H9 (cell line): Measurements from ENCODE around the gene HOXA4. TPM values are rescaled to one million over a fixed set of nuclear protein-coding genes. Genes with fewer than 3 reads are reported as not detected.

Experiments used
- DNase-seq: peaks from one replicate; pipeline ENCODE4 v3.0.0-alpha.2; 2017
- H2AFZ ChIP-seq: one replicate; pipeline ENCODE4 v1.6.1; 2013; ENCODE audit warnings: mild to moderate bottlenecking, low read length, control low read depth, moderate library complexity
- H2AK5ac ChIP-seq: 2 replicates; pipeline ENCODE4 v1.6.1; 2013; ENCODE audit warnings: low read length, control low read depth, mixed read lengths; ENCODE audit not compliant: insufficient read length
- H2BK120ac ChIP-seq: one replicate; pipeline ENCODE4 v1.6.1; 2013; ENCODE audit warnings: low read depth, mild to moderate bottlenecking, low read length, control low read depth, inconsistent platforms; ENCODE audit not compliant: poor library complexity, severe bottlenecking
- H2BK12ac ChIP-seq: 2 replicates; pipeline ENCODE4 v1.6.1; 2013; ENCODE audit warnings: low read length, control low read depth, mixed read lengths, low read depth; ENCODE audit not compliant: insufficient read length
- H2BK15ac ChIP-seq: 2 replicates; pipeline ENCODE4 v1.6.1; 2013; ENCODE audit warnings: low read depth, low read length, control low read depth
- H2BK20ac ChIP-seq: one replicate; pipeline ENCODE4 v1.6.1; 2013; ENCODE audit warnings: low read depth, mild to moderate bottlenecking, low read length, control low read depth, inconsistent platforms; ENCODE audit not compliant: poor library complexity, severe bottlenecking
- H2BK5ac ChIP-seq: 2 replicates; pipeline ENCODE4 v1.6.1; 2013; ENCODE audit warnings: low read length, control low read depth, mixed read lengths; ENCODE audit not compliant: insufficient read length
- H3K14ac ChIP-seq: 2 replicates; pipeline ENCODE4 v1.6.1; 2013; ENCODE audit warnings: low read length, control low read depth; ENCODE audit not compliant: insufficient read depth
- H3K18ac ChIP-seq: 2 replicates; pipeline ENCODE4 v1.6.1; 2013; ENCODE audit warnings: low read depth, mild to moderate bottlenecking, mixed read lengths, low read length, control low read depth; ENCODE audit not compliant: insufficient read length
- H3K23ac ChIP-seq: 2 replicates; pipeline ENCODE4 v1.6.1; 2013; ENCODE audit warnings: low read length, control low read depth, mixed read lengths, low read depth; ENCODE audit not compliant: insufficient read length
- H3K23me2 ChIP-seq: 2 replicates; pipeline ENCODE4 v1.6.1; 2013; ENCODE audit warnings: low read depth, mild to moderate bottlenecking, mixed read lengths, low read length, control low read depth; ENCODE audit not compliant: insufficient read length, poor library complexity, severe bottlenecking
- H3K27ac ChIP-seq: 2 replicates; pipeline ENCODE4 v1.5.1; 2013; ENCODE audit warnings: low read length, control low read depth, mixed read lengths, low read depth; ENCODE audit not compliant: insufficient read length
- H3K27me3 ChIP-seq: 2 replicates; pipeline ENCODE4 v1.6.1; 2013; ENCODE audit warnings: low read length, control low read depth, inconsistent platforms; ENCODE audit not compliant: insufficient read depth
- H3K4ac ChIP-seq: 2 replicates; pipeline ENCODE4 v1.6.1; 2013; ENCODE audit warnings: low read depth, mild to moderate bottlenecking, control low read depth, inconsistent platforms, low read length, moderate library complexity
- H3K4me1 ChIP-seq: 2 replicates; pipeline ENCODE4 v1.6.1; 2013; ENCODE audit warnings: low read length, control low read depth, inconsistent platforms; ENCODE audit not compliant: insufficient read depth
- H3K4me2 ChIP-seq: 2 replicates; pipeline ENCODE4 v1.6.1; 2013; ENCODE audit warnings: low read length, control low read depth, mixed read lengths; ENCODE audit not compliant: insufficient read length, insufficient read depth
- H3K56ac ChIP-seq: 2 replicates; pipeline ENCODE4 v1.6.1; 2013; ENCODE audit warnings: low read depth, mild to moderate bottlenecking, mixed read lengths, low read length, control low read depth; ENCODE audit not compliant: insufficient read length
- H3K79me1 ChIP-seq: 2 replicates; pipeline ENCODE4 v1.6.1; 2013; ENCODE audit warnings: low read depth, mild to moderate bottlenecking, moderate library complexity, low read length, control low read depth, inconsistent platforms; ENCODE audit not compliant: insufficient read depth, poor library complexity, severe bottlenecking
- H3K79me2 ChIP-seq: 2 replicates; pipeline ENCODE4 v1.6.1; 2013; ENCODE audit warnings: low read length, control low read depth, inconsistent platforms; ENCODE audit not compliant: insufficient read depth
- H3K9ac ChIP-seq: 2 replicates; pipeline ENCODE4 v1.6.1; 2013; ENCODE audit warnings: low read length, control low read depth, mixed read lengths; ENCODE audit not compliant: insufficient read length; ENCODE audit errors: extremely low read depth
- H3K9me3 ChIP-seq: one replicate; pipeline ENCODE4 v1.6.1; 2013; ENCODE audit warnings: low read depth, low read length, inconsistent platforms; ENCODE audit not compliant: control insufficient read depth
- H3T11ph ChIP-seq: one replicate; pipeline ENCODE4 v1.6.1; 2013; ENCODE audit warnings: mild to moderate bottlenecking, low read length, control low read depth, inconsistent platforms
- H4K20me1 ChIP-seq: one replicate; pipeline ENCODE4 v1.6.1; 2013; ENCODE audit not compliant: control insufficient read depth, insufficient read length, insufficient read depth
- H4K5ac ChIP-seq: 2 replicates; pipeline ENCODE4 v1.6.1; 2013; ENCODE audit warnings: low read depth, mild to moderate bottlenecking, mixed read lengths, low read length, control low read depth; ENCODE audit not compliant: insufficient read length
- H4K8ac ChIP-seq: replicated peaks from 2 replicates; pipeline ENCODE4 v1.6.1; 2013; ENCODE audit warnings: low read length, control low read depth, mixed read lengths, low read depth; ENCODE audit not compliant: insufficient read length
- H4K91ac ChIP-seq: 2 replicates; pipeline ENCODE4 v1.6.1; 2013; ENCODE audit warnings: low read depth, mild to moderate bottlenecking, moderate library complexity, mixed read lengths, low read length, control low read depth; ENCODE audit not compliant: insufficient read length
- H3K27ac Mint-ChIP-seq, 3 experiments: 2 replicates in 2 of 3; 3 replicates in 1 of 3; pipeline ENCODE4 v1.8.0; 2020 to 2021; ENCODE audit warnings: mixed read lengths in 3 of 3, mild to moderate bottlenecking in 1 of 3, moderate library complexity in 1 of 3
- H3K27me3 Mint-ChIP-seq: 2 replicates; pipeline ENCODE4 v1.8.0; 2021; ENCODE audit warnings: low read depth, mild to moderate bottlenecking, moderate library complexity, mixed read lengths
- H3K36me3 Mint-ChIP-seq, 3 experiments: 2 replicates in 2 of 3; 3 replicates in 1 of 3; pipeline ENCODE4 v1.8.0; 2020 to 2021; ENCODE audit warnings: low read depth in 3 of 3, mixed read lengths in 3 of 3; ENCODE audit not compliant: insufficient read depth in 1 of 3
- H3K4me1 Mint-ChIP-seq, 2 experiments: 2 replicates each; pipeline ENCODE4 v1.8.0; 2020; ENCODE audit warnings: mixed read lengths in 2 of 2
- H3K4me3 Mint-ChIP-seq, 2 experiments: 2 replicates in 1 of 2; 3 replicates in 1 of 2; pipeline ENCODE4 v1.8.0; 2020 to 2021; ENCODE audit warnings: mild to moderate bottlenecking in 2 of 2, mixed read lengths in 2 of 2, moderate library complexity in 1 of 2
- H3K9me3 Mint-ChIP-seq, 2 experiments: 2 replicates in 1 of 2; 3 replicates in 1 of 2; pipeline ENCODE4 v1.8.0; 2020; ENCODE audit warnings: mild to moderate bottlenecking in 2 of 2, mixed read lengths in 2 of 2, moderate library complexity in 1 of 2
- WGBS: extraction: QIAGEN DNeasy Blood & Tissue Kit; methylation state at CpG from one replicate; pipeline ENCODE4 v1.1.7; 2013; ENCODE audit warnings: missing lambda C conversion rate, low lambda C conversion rate, mixed read lengths; ENCODE audit not compliant: insufficient read length; ENCODE audit errors: extremely low coverage; 5-methylcytosine and 5-hydroxymethylcytosine counted together
- total RNA-seq: library from RNA; stranded (reverse); gene quantifications from 2 replicates; pipeline ENCODE4 v1.2.1, GENCODE V29; 2021
- TF ChIP-seq, protein P1 (sequence below): fragments of 200-600 bp; sonication (generic); conservative IDR thresholded peaks from 3 replicates; pipeline ENCODE4 v1.8.0; 2021; ENCODE audit warnings: antibody characterized with exemption, mild to moderate bottlenecking

Gene HOXA4
- total RNA-seq, 1 experiment from 2014 or later = not detected

DNA sequence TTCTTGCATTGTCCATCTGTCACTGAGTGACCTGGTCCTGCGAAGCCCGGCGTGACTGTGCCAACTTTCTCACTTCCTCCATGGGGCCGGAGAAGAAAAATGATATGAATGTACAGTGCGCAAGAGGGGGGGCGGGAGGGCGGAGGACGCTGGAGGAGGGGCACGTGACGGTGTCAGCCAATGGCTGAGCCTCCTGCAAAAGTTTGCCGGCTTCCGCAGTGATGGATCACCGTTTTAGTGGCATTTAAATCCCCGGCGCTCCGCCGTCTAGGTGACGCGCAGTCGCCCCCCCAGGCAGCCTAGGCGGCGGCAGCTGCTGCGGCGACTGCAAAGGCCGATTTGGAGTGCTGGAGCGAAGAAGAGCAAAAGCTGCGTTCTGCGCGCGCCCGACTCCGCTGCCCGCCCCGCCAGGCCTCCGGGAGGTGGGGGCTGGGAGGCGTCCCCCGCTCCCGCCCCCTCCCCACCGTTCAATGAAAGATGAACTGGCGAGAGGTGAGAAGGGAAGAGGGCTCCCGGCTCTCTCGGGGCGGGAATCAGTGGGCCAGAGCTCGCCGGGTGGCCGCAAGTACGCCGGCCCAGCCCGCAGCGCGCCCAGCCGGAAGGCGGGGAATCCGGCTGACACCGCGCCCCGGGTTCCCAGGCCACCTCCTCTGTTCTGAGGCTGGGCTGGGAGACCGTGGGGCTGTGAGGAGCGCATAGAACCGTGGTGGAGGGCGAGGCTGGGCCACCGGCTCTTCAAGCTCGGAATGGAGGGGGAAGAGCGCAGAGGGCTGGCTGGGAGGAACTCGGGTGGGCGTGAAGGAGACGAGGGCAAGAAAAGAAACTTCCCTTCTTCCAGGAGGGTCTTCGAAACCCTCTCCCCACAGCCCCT is 34.4 kb downstream of the HOXA4 start, which contains the start of gene HOXA1:
Gene HOXA1, minus strand, starts transcription at position 104 of the 871 bp plus-strand sequence. Its CDS starts 88 bp downstream, at position 16.
- Histone ChIP-seq H4K8ac (no peak within 1 kb of the TSS), H3K23ac (no peak within 1 kb of the TSS), H3T11ph (no peak within 1 kb of the TSS), H3K9ac (no peak within 1 kb of the TSS), H2BK5ac (no peak within 1 kb of the TSS), H3K4me1 (peaks cover 5% of the 10 kb centered on the region; the same call in 1 of the 2 replicates), H3K27me3 (peaks cover 88% of the 10 kb centered on the region), H3K4ac (no peak within 1 kb of the TSS), H4K91ac (no peak within 1 kb of the TSS), H3K56ac (no peak within 1 kb of the TSS), H3K9me3 (no peaks in the 10 kb centered on the region), H2AK5ac (no peak within 1 kb of the TSS), H3K27ac (no peak within 1 kb of the TSS), H2BK15ac (no peak within 1 kb of the TSS), H3K79me1 (no peaks in the 10 kb centered on the region), H3K4me2 (peak within 1 kb of the TSS; percentile 28), H2BK20ac (no peak within 1 kb of the TSS), H3K79me2 (no peaks in the 10 kb centered on the region), H2BK12ac (no peak within 1 kb of the TSS), H2BK120ac (no peak within 1 kb of the TSS), H4K20me1 (peaks cover 2% of the 10 kb centered on the region), H2AFZ (no peak within 1 kb of the TSS), H3K18ac (no peak within 1 kb of the TSS), H4K5ac (no peak within 1 kb of the TSS), H3K14ac (no peak within 1 kb of the TSS), H3K23me2 (peaks cover 7% of the 10 kb centered on the region)
- no peaks in the 10 kb centered on the region for H3K36me3 Mint-ChIP-seq
- peaks cover 2 to 33% of the 10 kb centered on the region in 2 experiments; a peak in 4 of 5 replicates for H3K9me3 Mint-ChIP-seq
- peaks cover 100% of the 10 kb centered on the region for H3K27me3 Mint-ChIP-seq
- H3K4me3 Mint-ChIP-seq = peak within 1 kb of the TSS; percentile 61 to 86
- peaks cover 48 to 64% of the 10 kb centered on the region in 2 experiments for H3K4me1 Mint-ChIP-seq
- TF ChIP-seq, protein P1, sequence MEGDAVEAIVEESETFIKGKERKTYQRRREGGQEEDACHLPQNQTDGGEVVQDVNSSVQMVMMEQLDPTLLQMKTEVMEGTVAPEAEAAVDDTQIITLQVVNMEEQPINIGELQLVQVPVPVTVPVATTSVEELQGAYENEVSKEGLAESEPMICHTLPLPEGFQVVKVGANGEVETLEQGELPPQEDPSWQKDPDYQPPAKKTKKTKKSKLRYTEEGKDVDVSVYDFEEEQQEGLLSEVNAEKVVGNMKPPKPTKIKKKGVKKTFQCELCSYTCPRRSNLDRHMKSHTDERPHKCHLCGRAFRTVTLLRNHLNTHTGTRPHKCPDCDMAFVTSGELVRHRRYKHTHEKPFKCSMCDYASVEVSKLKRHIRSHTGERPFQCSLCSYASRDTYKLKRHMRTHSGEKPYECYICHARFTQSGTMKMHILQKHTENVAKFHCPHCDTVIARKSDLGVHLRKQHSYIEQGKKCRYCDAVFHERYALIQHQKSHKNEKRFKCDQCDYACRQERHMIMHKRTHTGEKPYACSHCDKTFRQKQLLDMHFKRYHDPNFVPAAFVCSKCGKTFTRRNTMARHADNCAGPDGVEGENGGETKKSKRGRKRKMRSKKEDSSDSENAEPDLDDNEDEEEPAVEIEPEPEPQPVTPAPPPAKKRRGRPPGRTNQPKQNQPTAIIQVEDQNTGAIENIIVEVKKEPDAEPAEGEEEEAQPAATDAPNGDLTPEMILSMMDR = no peak
- no peak within 1 kb of the TSS; a peak in 1 of 7 replicates for H3K27ac Mint-ChIP-seq
- no CpG with 5 or more reads among the region's 68 CpGs for WGBS
- peak; percentile 89 for DNase-seq
